Kidney (tissue), 14 donors: Measurements from ENCODE around the gene ABCA4. TPM values are rescaled to one million over a fixed set of nuclear protein-coding genes. Genes with fewer than 3 reads are reported as not detected.

Experiments used
- DNase-seq, 5 donors: peaks; one replicate each; pipeline ENCODE4 v3.0.0-alpha.2; 2013 to 2020
- FAIRE-seq: peaks from 2 replicates; lab custom pipeline; 2012; peaks lifted over from hg19 to GRCh38; lab: Jason Lieb, UNC
- H3K27ac ChIP-seq, 2 donors: one replicate each; pipeline ENCODE4 v1.7.0; 2013; ENCODE audit warnings: low read depth in 2 of 2, low read length in 2 of 2, inconsistent platforms in 1 of 2
- H3K27me3 ChIP-seq: one replicate; pipeline ENCODE4 v1.7.1; 2013; ENCODE audit warnings: low read length, inconsistent platforms; ENCODE audit not compliant: control insufficient read depth, insufficient read depth
- H3K36me3 ChIP-seq, 3 donors: one replicate each; pipeline versions ENCODE4 v1.7.0 to v1.7.1; 2013; ENCODE audit warnings: low read length in 3 of 3, control low read depth in 1 of 3, inconsistent platforms in 1 of 3; ENCODE audit not compliant: insufficient read depth in 3 of 3, control insufficient read depth in 2 of 3
- H3K4me1 ChIP-seq, 3 donors: one replicate each; pipeline versions ENCODE4 v1.7.0 to v1.7.1; 2013; ENCODE audit warnings: low read length in 3 of 3, inconsistent platforms in 1 of 3, low read depth in 1 of 3; ENCODE audit not compliant: control insufficient read depth in 2 of 3, insufficient read depth in 2 of 3
- H3K4me3 ChIP-seq, 3 donors: one replicate each; pipeline versions ENCODE4 v1.7.0 to v1.8.1; 2013; ENCODE audit warnings: low read length in 3 of 3, control low read depth in 1 of 3, inconsistent platforms in 1 of 3
- H3K9ac ChIP-seq, 3 donors: one replicate each; pipeline versions ENCODE4 v1.7.0 to v1.7.1; 2013; ENCODE audit warnings: low read length in 3 of 3, control low read depth in 1 of 3, inconsistent platforms in 1 of 3
- H3K9me3 ChIP-seq, 3 donors: one replicate each; pipeline versions ENCODE4 v1.7.0 to v1.7.1; 2013; ENCODE audit warnings: low read length in 3 of 3, control low read depth in 1 of 3, inconsistent platforms in 1 of 3; ENCODE audit not compliant: control insufficient read depth in 2 of 3, insufficient read depth in 1 of 3
- CTCF ChIP-seq: IDR thresholded peaks from 3 replicates; pipeline ENCODE4 v1.5.1; 2012; ENCODE audit warnings: mild to moderate bottlenecking, moderate library complexity, borderline replicate concordance; ENCODE audit not compliant: insufficient read depth; ENCODE audit errors: extremely low read depth
- intact Hi-C: fragments of 100-400 bp; cut with DNase I; formaldehyde crosslinking; loops from one replicate; pipeline ENCODE4 v1.11.1; 2022
- polyA plus RNA-seq: library from polyadenylated mRNA; stranded (reverse); fragments of 350-450 nt; fragmentation: Illumina TruSeq; extraction: RNeasy Lipid Tissue Mini Kit (QIAGEN cat#74804); gene quantifications from one replicate; pipeline ENCODE4 v1.2.3, GENCODE V29; 2014; ENCODE audit warnings: low read depth, low replicate concordance; ENCODE audit not compliant: insufficient read depth
- total RNA-seq: library from RNA; stranded (reverse); fragmentation: NEBNext Ultra II Directional; extraction: Animal tissue kit (Norgen Biotek cat#: 25700); gene quantifications from one replicate; pipeline ENCODE4 v1.2.1, GENCODE V29; 2021
- donor health status: control.
- donor health status: control.
- donor health status: control.
- donor health status: control.
- donor health status: control.
- donor health status: DM: yes; HTN: yes; CAD: no.
- donor health status: Normal renal cell carcinoma (clear cell type).

ABCA4 gene
- total and polyA plus RNA-seq, 2 donors from 2014 or later: 1.5 to 2.1 TPM

GRCh38 chr1:94020764-94021579 lies 100.0 kb downstream of the ABCA4 start:
- H3K27me3 ChIP-seq: no peaks in the 10 kb centered on the region
- H3K4me3 ChIP-seq: no peak overlapping the region
- no peak overlapping the region for H3K27ac ChIP-seq
- intact Hi-C loops: loop anchor here (10.0 kb wide), 1 partner anchor 314 kb away; no protein-coding TSS in a partner anchor
- TF ChIP-seq CTCF: no peak
- DNase-seq (peak in 3 of 5 donors; percentile 28 to 57 (median 54)), FAIRE-seq (no peak)
- no peak overlapping the region for H3K9ac ChIP-seq
- H3K9me3 ChIP-seq: no peaks in the 10 kb centered on the region
- H3K4me1 ChIP-seq: no peaks in the 10 kb centered on the region
- no peaks in the 10 kb centered on the region for H3K36me3 ChIP-seq

GRCh38 chr1:94019327-94019726 lies 101.6 kb downstream of the ABCA4 start:
- Histone ChIP-seq H3K36me3 (no peaks in the 10 kb centered on the region), H3K9ac (no peak overlapping the region), H3K27me3 (no peaks in the 10 kb centered on the region), H3K27ac (no peak overlapping the region), H3K4me1 (no peaks in the 10 kb centered on the region), H3K9me3 (no peaks in the 10 kb centered on the region), H3K4me3 (no peak overlapping the region)
- intact Hi-C loops: no loop called here
- no peak for TF ChIP-seq CTCF
- no peak for FAIRE-seq
- no peak for DNase-seq

GRCh38 chr1:94017155-94017829 lies 103.7 kb downstream of the ABCA4 start:
- Histone ChIP-seq H3K4me1 (no peaks in the 10 kb centered on the region), H3K36me3 (no peaks in the 10 kb centered on the region), H3K27me3 (no peaks in the 10 kb centered on the region), H3K4me3 (no peak overlapping the region), H3K27ac (no peak overlapping the region), H3K9ac (no peak overlapping the region), H3K9me3 (no peaks in the 10 kb centered on the region)
- DNase-seq (no peak), FAIRE-seq (no peak)
- intact Hi-C loops: no loop called here
- TF ChIP-seq CTCF: no peak
